Omental fat pad (tissue), 4 donors: ENCODE data around the gene ZNF813. TPM values are rescaled to one million over a fixed set of nuclear protein-coding genes. Genes with fewer than 3 reads are reported as not detected.

Experiments
- ATAC-seq: fragments of 150-250 bp; one replicate; pipeline ENCODE4 v1.9.1; 2016; ENCODE audit warnings: mild to moderate bottlenecking, moderate library complexity; ENCODE audit not compliant: low FRiP score
- DNase-seq: peaks from one replicate; pipeline ENCODE4 v3.0.0-alpha.2; 2019; ENCODE audit warnings: low spot score
- total RNA-seq, 4 donors: library from RNA; depleted of rRNA; stranded (reverse); fragments of >200 nt; gene quantifications; one replicate each; pipeline ENCODE4 v1.1.0, GENCODE V29; 2016
- TF ChIP-seq, protein P1 (sequence below), 3 donors: fragments of 450-650 bp; IDR thresholded peaks; one replicate each; pipeline ENCODE4 v1.5.1; 2016 to 2017; ENCODE audit warnings: antibody characterized with exemption in 3 of 3, mild to moderate bottlenecking in 3 of 3, moderate library complexity in 2 of 3

Gene ZNF813
- total RNA-seq, 4 donors from 2014 or later: 2.5 to 11.0 (median 2.9) TPM

- ATAC-seq: no peak
- TF ChIP-seq, protein P1, sequence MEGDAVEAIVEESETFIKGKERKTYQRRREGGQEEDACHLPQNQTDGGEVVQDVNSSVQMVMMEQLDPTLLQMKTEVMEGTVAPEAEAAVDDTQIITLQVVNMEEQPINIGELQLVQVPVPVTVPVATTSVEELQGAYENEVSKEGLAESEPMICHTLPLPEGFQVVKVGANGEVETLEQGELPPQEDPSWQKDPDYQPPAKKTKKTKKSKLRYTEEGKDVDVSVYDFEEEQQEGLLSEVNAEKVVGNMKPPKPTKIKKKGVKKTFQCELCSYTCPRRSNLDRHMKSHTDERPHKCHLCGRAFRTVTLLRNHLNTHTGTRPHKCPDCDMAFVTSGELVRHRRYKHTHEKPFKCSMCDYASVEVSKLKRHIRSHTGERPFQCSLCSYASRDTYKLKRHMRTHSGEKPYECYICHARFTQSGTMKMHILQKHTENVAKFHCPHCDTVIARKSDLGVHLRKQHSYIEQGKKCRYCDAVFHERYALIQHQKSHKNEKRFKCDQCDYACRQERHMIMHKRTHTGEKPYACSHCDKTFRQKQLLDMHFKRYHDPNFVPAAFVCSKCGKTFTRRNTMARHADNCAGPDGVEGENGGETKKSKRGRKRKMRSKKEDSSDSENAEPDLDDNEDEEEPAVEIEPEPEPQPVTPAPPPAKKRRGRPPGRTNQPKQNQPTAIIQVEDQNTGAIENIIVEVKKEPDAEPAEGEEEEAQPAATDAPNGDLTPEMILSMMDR (IDR thresholded peaks at IDR 0.05): no peak
- DNase-seq: no peak
Measured at GRCh38 chr19:53517114-53517741, 49.7 kb downstream of the ZNF813 start.

- TF ChIP-seq, protein P1 (IDR thresholded peaks at IDR 0.05): no peak
- DNase-seq (no peak), ATAC-seq (no peak)
Measured at GRCh38 chr19:53518121-53518520, 50.6 kb downstream of the ZNF813 start.

GRCh38 chr19:53518716-53519115 is 51.2 kb downstream of the ZNF813 start:
- TF ChIP-seq, protein P1 (IDR thresholded peaks at IDR 0.05): no peak
- no peak for DNase-seq
- ATAC-seq: no peak

GRCh38 chr19:53519446-53519845 is 51.9 kb downstream of the ZNF813 start:
- TF ChIP-seq, protein P1 (IDR thresholded peaks at IDR 0.05): no peak
- no peak for DNase-seq
- no peak for ATAC-seq

GRCh38 chr19:53520163-53520546 is 52.6 kb downstream of the ZNF813 start:
- TF ChIP-seq, protein P1 (IDR thresholded peaks at IDR 0.05): no peak
- DNase-seq (no peak), ATAC-seq (no peak)

DNA sequence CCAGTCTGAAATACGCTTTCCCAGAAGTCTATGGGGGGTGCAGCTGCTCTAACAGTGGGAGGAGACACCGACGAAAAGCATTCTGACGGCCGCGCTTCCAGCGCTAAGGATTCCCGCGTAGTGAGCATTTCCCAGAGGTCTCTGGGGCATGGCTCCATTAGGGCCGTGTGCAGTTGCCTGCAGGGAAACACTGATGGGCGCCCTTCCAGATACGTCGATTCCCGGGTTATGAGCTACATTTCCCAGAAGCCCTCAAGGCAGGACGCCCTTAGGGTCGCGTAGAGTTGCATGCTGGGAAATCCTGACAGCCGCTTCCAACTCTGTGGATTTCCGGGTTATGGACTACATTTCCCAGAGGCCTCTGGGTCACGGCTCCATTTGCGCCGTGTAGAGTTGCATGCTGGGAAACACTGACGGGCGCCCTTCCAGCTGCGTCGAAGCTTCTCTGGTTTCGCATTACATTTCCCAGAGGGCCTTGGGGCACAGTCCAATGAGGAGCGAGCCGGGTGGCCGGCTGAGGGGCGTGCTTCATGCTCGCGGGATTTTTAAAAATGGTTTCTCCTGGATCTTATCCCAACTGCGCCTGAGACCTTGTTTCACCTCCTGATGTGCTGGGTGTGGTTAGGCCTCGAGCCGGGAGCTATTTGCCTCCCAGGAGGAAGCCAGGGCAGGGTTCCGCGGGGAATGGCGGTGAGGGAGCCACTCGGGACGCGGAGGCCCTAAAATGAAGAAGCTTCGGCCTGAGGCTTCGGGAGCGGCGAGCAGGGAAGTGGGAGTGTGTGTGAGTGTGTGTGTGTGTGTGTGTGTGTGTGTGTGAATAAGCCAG is 53.2 kb downstream of the ZNF813 start:
- TF ChIP-seq, protein P1 (IDR thresholded peaks at IDR 0.05): no peak
- DNase-seq (peak; percentile 79), ATAC-seq (peak; percentile 100)
